ENCODE data around the gene NT5M.
A peak's percentile ranks its signal among the peaks of the same experiment; 100 is the strongest.

The NT5M gene

DNA sequence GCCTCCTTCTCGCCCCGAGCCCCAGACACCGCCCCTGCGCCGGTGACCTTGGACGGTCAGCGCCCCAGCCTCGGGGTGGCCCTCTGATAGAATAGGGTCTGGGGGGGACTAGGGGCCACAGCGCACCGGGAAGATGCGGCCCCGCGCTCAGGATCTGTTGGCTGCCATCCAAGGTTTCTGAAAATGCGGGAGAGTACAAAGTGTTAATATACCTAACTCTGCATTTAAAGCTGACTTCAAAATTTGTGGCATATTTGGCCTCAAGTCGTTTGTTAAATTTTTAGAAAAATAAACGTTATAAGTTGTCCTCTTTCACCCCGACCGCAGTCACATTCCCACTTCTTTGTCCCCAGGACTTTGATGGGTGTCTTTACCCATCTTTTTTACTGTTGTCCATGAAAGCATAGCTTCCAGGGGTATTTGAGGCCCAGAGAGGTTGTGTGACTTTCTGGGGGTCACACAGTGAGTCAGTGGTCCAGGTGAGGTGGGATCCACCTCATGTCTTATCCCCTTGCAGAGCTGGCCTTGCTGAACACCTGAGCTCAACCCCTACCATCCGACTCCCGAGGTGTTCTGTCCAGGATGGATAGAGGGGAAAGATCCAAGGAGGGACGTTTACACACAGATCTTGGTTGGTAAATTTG is 796 bp downstream of the NT5M start:
- no peak for DNase-seq

DNA sequence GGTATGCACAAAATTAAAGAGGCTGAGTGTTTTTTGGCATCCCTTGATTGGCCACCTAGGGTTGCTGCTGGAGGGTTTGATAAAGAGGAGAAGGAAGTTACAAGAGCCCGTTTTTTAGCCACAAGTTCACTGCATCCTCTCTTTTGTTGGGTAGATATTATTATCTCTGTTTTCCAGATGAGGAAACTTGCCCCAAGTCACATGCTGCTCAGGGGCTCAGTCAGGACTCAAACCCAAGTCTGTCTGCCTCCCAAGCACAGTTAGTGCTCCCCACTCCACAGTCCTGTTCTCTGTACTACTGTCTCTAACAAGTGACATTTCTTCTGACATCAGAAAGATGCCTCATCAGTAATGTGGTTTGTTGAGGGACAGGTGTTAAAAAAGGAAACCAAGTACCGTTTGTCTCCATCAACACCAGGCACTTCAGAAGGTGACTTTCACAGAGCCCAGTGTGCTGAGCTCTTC is 1.4 kb downstream of the NT5M start:
- DNase-seq, result no peak

DNA sequence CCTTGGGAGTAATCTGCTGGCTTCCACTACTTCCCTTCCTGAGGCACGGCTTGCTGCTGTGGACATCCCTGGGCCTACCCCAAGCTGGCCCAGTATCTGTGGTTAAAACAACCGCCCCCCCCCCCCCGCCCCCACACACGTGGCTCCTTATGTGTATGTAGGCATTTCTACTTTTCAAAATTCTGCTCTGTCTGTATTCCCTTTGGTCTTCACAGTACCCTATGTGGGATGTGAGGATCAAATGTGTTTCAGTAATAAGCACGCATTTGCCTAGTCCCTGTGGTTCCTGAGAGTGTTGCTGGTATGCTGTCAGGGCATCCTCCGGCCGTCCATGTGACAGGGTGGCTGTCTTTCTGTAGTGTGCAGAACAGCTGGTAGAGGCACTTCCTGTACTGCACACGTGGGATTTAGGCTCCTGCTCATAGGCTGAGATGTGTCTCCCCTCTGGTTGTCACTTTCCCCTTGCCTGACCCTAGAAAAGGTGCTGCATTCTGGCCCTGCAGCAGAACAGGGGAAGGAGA is 2.2 kb downstream of the NT5M start:
- peak; percentile 24 for DNase-seq

GRCh38 chr17:17309356-17309755 is 6.2 kb downstream of the NT5M start:
- no peak for DNase-seq

- DNase-seq, result peak; percentile 25
Measured at GRCh38 chr17:17313350-17313991, 10.3 kb downstream of the NT5M start.

GRCh38 chr17:17314501-17315071 is 11.4 kb downstream of the NT5M start:
- DNase-seq, result no peak

GRCh38 chr17:17315142-17315821 is 12.1 kb downstream of the NT5M start:
- no peak for DNase-seq

DNA sequence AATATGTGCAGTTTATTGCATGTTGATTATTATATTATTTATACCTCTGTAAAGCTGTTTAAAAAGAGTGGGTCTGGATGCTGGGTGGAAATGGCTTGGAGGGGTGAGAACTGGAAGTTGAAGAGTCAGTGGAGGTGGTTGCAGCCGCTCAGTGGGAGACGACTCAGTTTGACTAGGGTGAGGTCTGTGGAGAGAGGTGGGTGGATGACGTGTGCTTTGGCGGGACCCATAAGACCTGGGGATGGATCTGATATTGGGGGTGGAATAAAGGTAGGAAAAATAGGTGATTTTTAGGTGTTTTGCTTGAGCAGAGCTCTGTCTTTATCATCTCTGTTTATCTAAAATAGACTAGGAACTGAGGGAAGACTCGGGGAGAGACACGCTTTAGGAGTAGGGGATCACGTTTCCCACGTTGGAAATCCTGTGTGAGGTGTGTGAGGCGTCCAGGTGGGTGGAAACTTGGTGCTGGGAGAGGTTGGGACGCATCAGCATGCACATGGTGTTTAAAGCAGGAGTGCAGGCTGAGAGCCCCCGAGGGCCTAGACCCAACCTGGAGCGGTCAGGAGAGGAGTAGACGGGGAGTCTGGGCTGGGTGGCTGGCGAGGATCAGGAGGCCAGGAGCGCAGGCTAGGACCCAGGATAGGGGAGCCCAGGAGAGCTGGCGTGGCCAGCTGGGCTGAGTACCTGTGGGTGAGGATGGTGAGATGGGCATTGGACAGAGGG is 17.2 kb downstream of the NT5M start:
- DNase-seq, result no peak

DNA sequence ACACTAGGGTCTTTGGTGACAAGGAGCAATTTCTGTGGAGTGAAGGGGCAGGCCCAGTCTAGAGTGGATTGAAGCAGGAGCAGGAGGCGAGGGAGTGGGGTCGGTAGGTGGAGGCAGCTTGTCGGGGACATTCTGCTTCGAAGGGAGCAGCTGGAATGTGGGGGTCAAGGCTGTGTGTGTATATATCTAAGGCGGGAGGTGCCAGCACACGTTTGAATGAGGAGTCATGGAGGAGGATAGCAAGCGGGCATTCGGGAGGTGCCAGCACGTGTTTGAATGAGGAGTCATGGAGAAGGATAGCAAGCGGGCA is 17.7 kb downstream of the NT5M start:
- no peak for DNase-seq

- DNase-seq, result no peak
Measured at GRCh38 chr17:17321356-17322025, 18.3 kb downstream of the NT5M start.

GRCh38 chr17:17322516-17323510 is 19.6 kb downstream of the NT5M start:
- no peak for DNase-seq

- no peak for DNase-seq
Measured at GRCh38 chr17:17324616-17325015, 21.4 kb downstream of the NT5M start.

GRCh38 chr17:17325228-17325627 is 22.1 kb downstream of the NT5M start:
- DNase-seq, result no peak

DNA sequence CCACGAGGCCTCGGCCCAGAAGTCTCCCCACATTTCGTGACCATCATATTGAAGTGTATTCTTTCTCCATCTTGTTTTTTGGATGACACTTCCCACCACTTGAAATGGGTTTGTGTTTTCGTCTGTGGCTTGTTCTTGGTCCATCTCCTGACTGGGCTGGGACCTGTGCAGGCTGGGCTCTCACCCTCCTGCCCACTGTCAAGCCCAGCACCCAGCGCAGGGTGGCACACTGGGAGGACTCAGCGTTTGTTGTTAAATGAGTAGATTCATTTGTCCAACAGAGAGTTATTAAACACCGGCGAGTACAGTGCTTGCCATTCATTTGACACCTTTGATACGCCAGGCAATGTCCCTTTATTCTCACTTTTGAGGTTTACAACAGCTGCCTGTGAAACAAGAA is 22.6 kb downstream of the NT5M start:
- no peak for DNase-seq

- DNase-seq, result no peak
Measured at GRCh38 chr17:17326275-17326875, 23.2 kb downstream of the NT5M start.

GRCh38 chr17:17328251-17328650 is 25.1 kb downstream of the NT5M start:
- DNase-seq, result no peak

- no peak for DNase-seq
Measured at GRCh38 chr17:17341452-17341851, 38.3 kb downstream of the NT5M start.

GRCh38 chr17:17342242-17342945 is 39.2 kb downstream of the NT5M start:
- no peak for DNase-seq

- no peak for DNase-seq
Measured at GRCh38 chr17:17343160-17343735, 40.1 kb downstream of the NT5M start.
